Cardiac atrium fibroblast (primary cell): ENCODE results near the gene C9orf40. TPM values are rescaled to one million over a fixed set of nuclear protein-coding genes. Genes with fewer than 3 reads are reported as not detected.

Source experiments
- total RNA-seq: library from RNA; depleted of rRNA; stranded (reverse); fragments of >200 nt; gene quantifications from 2 replicates; pipeline ENCODE4 v1.2.3, GENCODE V29; 2015

The C9orf40 gene
- total RNA-seq = 3.4 and 5.5 TPM in 2 replicates

DNA sequence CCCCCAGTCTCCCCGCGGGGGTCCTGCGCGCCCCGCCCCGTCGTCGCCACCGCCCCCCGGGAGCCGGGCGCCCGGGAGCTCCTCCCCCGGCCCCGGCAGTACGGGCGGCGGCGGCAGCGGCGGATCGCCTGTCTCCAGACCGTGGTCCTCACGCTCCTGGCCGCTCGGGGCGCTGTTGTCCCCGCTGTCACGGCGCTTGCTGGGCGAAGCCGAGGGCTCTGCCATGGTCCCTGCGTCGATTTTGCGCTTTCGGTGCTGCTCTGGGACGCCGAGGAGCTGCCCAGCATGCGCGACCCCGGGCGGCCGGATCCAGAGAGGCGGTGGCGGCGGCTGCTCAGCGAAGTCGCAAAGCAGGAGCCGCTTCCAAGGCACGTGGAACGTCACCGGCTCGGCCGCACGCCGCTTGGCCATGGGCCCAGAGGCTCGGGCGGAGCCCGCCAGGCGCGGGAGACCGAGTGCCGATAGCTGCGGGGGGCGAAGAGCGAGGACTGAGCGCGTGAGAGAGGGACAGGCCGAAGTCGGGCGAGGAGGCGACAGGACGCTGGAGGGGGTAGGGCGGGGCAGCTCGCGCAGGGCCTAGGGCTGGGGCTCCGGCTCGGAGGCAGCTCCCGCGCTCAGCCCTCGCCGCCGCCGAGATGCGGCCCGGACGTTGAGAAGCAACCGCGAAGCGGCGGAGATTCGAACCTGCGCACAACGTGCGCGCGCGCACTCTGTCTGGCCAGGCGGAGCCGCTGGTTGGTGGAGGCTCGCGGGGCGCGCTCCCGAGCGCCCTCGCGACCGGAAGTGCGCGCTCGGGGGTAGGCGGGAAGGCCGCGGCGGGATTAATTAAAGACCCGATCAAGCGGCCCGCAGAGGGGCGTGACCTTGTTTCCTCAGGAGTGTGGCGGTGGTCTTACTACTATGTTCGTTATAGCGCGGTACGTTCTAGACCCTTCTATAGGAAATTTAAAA lies at the start of gene C9orf40:
C9orf40 (minus strand) TSS at position 712 of the 951 bp plus-strand sequence; CDS start at position 411, 301 bp downstream.

Other genes with a start within 250 kb of the C9orf40 start
- 0.32 TPM in 1 of 2 replicates, not detected in the other for gene TRPM6, start 65.0 kb downstream of the C9orf40 start, total RNA-seq
- 14.8 and 19.8 TPM in 2 replicates for gene CARNMT1, start 75.4 kb upstream of the C9orf40 start, total RNA-seq
- gene NMRK1, start 135.2 kb upstream of the C9orf40 start, total RNA-seq = 17.8 and 23.6 TPM in 2 replicates
- gene OSTF1, start 135.6 kb upstream of the C9orf40 start, total RNA-seq = 27.9 and 47.7 TPM in 2 replicates